HEK293 (cell line): ENCODE data around the gene ALG1.

Source experiments
- CTCF ChIA-PET: fragments of 350-600 bp; formaldehyde crosslinking; extraction: SDS; loops from one replicate; lab custom pipeline; 2021; ENCODE audit warnings: antibody characterized with exemption; lab: Yijun Ruan, JAX
- POLR2A ChIA-PET: fragments of 300-600 bp; formaldehyde crosslinking; extraction: SDS; loops from one replicate; lab custom pipeline; 2020; ENCODE audit warnings: antibody characterized with exemption, inconsistent platforms; lab: Yijun Ruan, JAX
- H3K27ac ChIP-seq: fragments of 200-500 bp; sonication (Bioruptor generic); 2 replicates; pipeline ENCODE4 v1.5.1; 2014; ENCODE audit warnings: low read depth, low read length, control low read depth, inconsistent platforms; ENCODE audit errors: extremely low read depth
- H3K36me3 ChIP-seq, 2 experiments: fragments of 200-500 bp in 1 of 2; sonication (Bioruptor generic) in 1 of 2; 1 replicate in 1 of 2; 2 replicates in 1 of 2; pipeline ENCODE4 v1.5.1; 2014 to 2017; ENCODE audit warnings: inconsistent platforms in 2 of 2, low read length in 2 of 2; ENCODE audit not compliant: control insufficient read depth in 2 of 2, insufficient read depth in 1 of 2
- H3K4me1 ChIP-seq: fragments of 200-500 bp; sonication (Bioruptor generic); 2 replicates; pipeline ENCODE4 v1.5.1; 2014; ENCODE audit warnings: mild to moderate bottlenecking, low read length, inconsistent platforms; ENCODE audit not compliant: control insufficient read depth, insufficient read depth
- H3K4me3 ChIP-seq: 2 replicates; pipeline ENCODE4 v1.5.1; 2011; ENCODE audit warnings: low read depth, mild to moderate bottlenecking, control low read depth, low read length, moderate library complexity
- H3K9me3 ChIP-seq: fragments of 200-500 bp; sonication (Bioruptor generic); 2 replicates; pipeline ENCODE4 v1.5.1; 2014; ENCODE audit warnings: low read depth, low read length, inconsistent platforms; ENCODE audit not compliant: control insufficient read depth, insufficient read depth
- EGR2 ChIP-seq: fragments of 450-650 bp; formaldehyde crosslinking; IDR thresholded peaks from 2 replicates; pipeline ENCODE4 v1.5.1; 2016; ENCODE audit warnings: low read depth, missing biosample characterization, missing genetic modification characterization
- HIC1 ChIP-seq: fragments of 450-650 bp; formaldehyde crosslinking; IDR thresholded peaks from 2 replicates; pipeline ENCODE4 v1.5.1; 2016; ENCODE audit warnings: missing biosample characterization, missing genetic modification characterization
- HOXA7 ChIP-seq: sonication (generic); formaldehyde crosslinking; IDR thresholded peaks from 2 replicates; pipeline ENCODE4 v1.8.1; 2022; ENCODE audit warnings: missing genetic modification reagents, borderline replicate concordance
- SP7 ChIP-seq: fragments of 450-650 bp; formaldehyde crosslinking; IDR thresholded peaks from 2 replicates; pipeline ENCODE4 v1.5.1; 2016; ENCODE audit warnings: missing biosample characterization, missing genetic modification characterization
- ZBTB21 ChIP-seq: fragments of 450-650 bp; formaldehyde crosslinking; IDR thresholded peaks from 2 replicates; pipeline ENCODE4 v1.5.1; 2017; ENCODE audit warnings: missing biosample characterization, missing genetic modification characterization
- ZFHX2 ChIP-seq: fragments of 450-650 bp; formaldehyde crosslinking; conservative IDR thresholded peaks from 2 replicates; pipeline ENCODE4 v1.5.1; 2016; ENCODE audit warnings: missing biosample characterization, missing genetic modification characterization
- ZNF132 ChIP-seq: fragments of 450-650 bp; formaldehyde crosslinking; IDR thresholded peaks from 2 replicates; pipeline ENCODE4 v1.5.1; 2017; ENCODE audit warnings: missing biosample characterization, missing genetic modification characterization, borderline replicate concordance
- ZNF140 ChIP-seq: fragments of 450-650 bp; formaldehyde crosslinking; IDR thresholded peaks from 2 replicates; pipeline ENCODE4 v1.5.1; 2016; ENCODE audit warnings: missing biosample characterization, missing genetic modification characterization
- ZNF157 ChIP-seq: fragments of 450-650 bp; formaldehyde crosslinking; IDR thresholded peaks from 2 replicates; pipeline ENCODE4 v1.5.1; 2016; ENCODE audit warnings: missing biosample characterization, missing genetic modification characterization
- ZNF2 ChIP-seq: fragments of 450-650 bp; formaldehyde crosslinking; IDR thresholded peaks from 2 replicates; pipeline ENCODE4 v1.5.1; 2016; ENCODE audit warnings: missing biosample characterization, missing genetic modification characterization
- ZNF280C ChIP-seq: fragments of 450-650 bp; formaldehyde crosslinking; IDR thresholded peaks from 2 replicates; pipeline ENCODE4 v1.5.1; 2016; ENCODE audit warnings: missing biosample characterization, missing genetic modification characterization
- ZNF548 ChIP-seq: fragments of 450-650 bp; formaldehyde crosslinking; IDR thresholded peaks from 2 replicates; pipeline ENCODE4 v1.5.1; 2016; ENCODE audit warnings: missing biosample characterization, missing genetic modification characterization
- ZNF561 ChIP-seq: fragments of 450-650 bp; IDR thresholded peaks from 2 replicates; pipeline ENCODE4 v1.5.1; 2018; ENCODE audit warnings: missing biosample characterization, missing genetic modification characterization, borderline replicate concordance
- ZNF677 ChIP-seq: fragments of 450-650 bp; IDR thresholded peaks from 2 replicates; pipeline ENCODE4 v1.5.0; 2018; ENCODE audit warnings: missing biosample characterization, mild to moderate bottlenecking, missing genetic modification characterization, moderate library complexity
- ZNF76 ChIP-seq: fragments of 450-650 bp; formaldehyde crosslinking; IDR thresholded peaks from 2 replicates; pipeline ENCODE4; 2016; ENCODE audit warnings: low read depth, missing biosample characterization, missing genetic modification characterization, borderline replicate concordance
- ZSCAN16 ChIP-seq: fragments of 450-650 bp; formaldehyde crosslinking; IDR thresholded peaks from 2 replicates; pipeline ENCODE4 v1.5.1; 2016; ENCODE audit warnings: missing biosample characterization, missing genetic modification characterization
- ZSCAN30 ChIP-seq: fragments of 450-650 bp; IDR thresholded peaks from 2 replicates; pipeline ENCODE4 v1.5.1; 2018; ENCODE audit warnings: missing biosample characterization, mild to moderate bottlenecking, missing genetic modification characterization, moderate library complexity
- TF ChIP-seq, protein P1 (sequence below): fragments of 450-650 bp; formaldehyde crosslinking; IDR thresholded peaks from 2 replicates; pipeline ENCODE4 v1.5.1; 2017; ENCODE audit warnings: missing biosample characterization, missing genetic modification characterization

Gene ALG1

DNA sequence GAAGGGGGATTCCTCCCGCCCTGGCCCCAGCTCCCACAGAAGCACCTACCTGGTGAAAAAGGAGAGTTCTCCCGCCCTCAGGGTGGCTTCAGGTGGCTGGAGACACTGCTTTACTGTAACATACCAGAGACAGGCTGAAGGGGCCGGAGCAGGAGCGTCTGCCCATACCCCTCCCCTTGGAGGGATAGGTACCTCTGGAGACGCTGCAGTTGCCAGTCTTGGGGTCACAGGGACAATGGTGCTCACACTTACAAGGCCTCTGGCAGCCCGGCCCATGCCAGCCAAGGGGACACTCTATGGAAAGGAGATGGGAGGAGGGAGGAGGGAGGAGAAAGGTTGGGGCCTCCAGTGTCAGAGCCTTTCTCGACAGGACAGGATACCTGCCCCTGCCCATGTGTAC, 44.6 kb upstream of the ALG1 start (continued):
- no peak for TF ChIP-seq ZNF280C (tag by site-specific recombination)
- TF ChIP-seq ZNF140 (tag by site-specific recombination) = no peak
- TF ChIP-seq, all 188 proteins: peak for 0

DNA sequence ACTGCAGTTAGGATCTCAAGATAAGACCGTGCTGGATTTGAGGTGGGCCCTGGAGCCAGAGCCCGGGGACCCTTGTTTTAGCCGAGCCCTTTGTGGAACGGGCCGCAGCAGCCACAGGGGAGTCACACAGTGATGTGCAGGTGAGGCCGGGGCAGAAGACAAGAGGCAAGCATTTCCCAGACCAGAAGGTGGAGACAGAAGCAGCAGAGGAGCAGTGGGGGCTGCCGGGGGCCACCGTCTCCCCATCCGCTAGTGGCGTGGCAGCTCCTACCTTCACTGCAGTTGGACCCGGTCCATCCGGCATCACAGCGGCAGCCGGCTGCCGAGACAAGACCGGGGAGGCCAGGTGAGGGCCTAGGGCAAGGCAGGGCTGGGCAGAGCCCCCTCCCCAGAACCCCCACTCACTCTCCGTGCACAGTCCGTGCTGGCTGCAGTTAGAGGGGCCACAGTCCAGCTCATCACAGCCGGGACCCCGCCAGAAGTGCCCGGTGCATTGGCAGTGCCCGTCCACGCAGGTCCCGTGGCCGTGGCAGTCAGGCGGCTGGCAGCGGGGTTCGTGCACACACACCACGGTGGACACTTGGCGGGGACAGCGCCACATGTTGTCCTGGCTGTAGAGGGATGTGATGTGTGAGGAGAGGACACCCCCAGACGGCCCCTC, 43.9 kb upstream of the ALG1 start:
- Histone ChIP-seq H3K4me3 (no peak overlapping the region), H3K36me3 (no peaks in the 10 kb centered on the region), H3K9me3 (no peaks in the 10 kb centered on the region), H3K27ac (no peak overlapping the region), H3K4me1 (no peaks in the 10 kb centered on the region)
- TF ChIP-seq ZNF561 = no peak
- TF ChIP-seq ZSCAN30 (tag by site-specific recombination) = no peak
- no peak for TF ChIP-seq ZNF132
- no peak for TF ChIP-seq ZNF2 (tag by site-specific recombination)
- TF ChIP-seq, protein P1, sequence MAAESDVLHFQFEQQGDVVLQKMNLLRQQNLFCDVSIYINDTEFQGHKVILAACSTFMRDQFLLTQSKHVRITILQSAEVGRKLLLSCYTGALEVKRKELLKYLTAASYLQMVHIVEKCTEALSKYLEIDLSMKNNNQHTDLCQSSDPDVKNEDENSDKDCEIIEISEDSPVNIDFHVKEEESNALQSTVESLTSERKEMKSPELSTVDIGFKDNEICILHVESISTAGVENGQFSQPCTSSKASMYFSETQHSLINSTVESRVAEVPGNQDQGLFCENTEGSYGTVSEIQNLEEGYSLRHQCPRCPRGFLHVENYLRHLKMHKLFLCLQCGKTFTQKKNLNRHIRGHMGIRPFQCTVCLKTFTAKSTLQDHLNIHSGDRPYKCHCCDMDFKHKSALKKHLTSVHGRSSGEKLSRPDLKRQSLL (tag by site-specific recombination) = no peak
- TF ChIP-seq ZNF677 (tag by site-specific recombination) = no peak
- no peak for TF ChIP-seq SP7 (tag by site-specific recombination)
- TF ChIP-seq HIC1 (tag by site-specific recombination) = no peak
- TF ChIP-seq ZNF548 (tag by site-specific recombination) = no peak
- no peak for TF ChIP-seq ZSCAN16 (tag by site-specific recombination)
- TF ChIP-seq ZBTB21 (tag by site-specific recombination) = no peak
- TF ChIP-seq HOXA7 (CRISPR knock-in tag) = no peak
- TF ChIP-seq ZNF76 (tag by site-specific recombination) = no peak
- POLR2A ChIA-PET = no interaction called here
- CTCF ChIA-PET = no interaction called here

- TF ChIP-seq EGR2 (tag by site-specific recombination) (peak; percentile 40; the same call in 1 of the 2 replicates), ZNF157 (no peak), ZFHX2 (tag by site-specific recombination) (0 out of 2 replicates have a peak, but pooled peaks have one; percentile 39)
These were observed 42.6 kb upstream of the ALG1 start for GRCh38 chr16:5028950-5029475.

More at GRCh38 chr16:5028950-5029475, 42.6 kb upstream of the ALG1 start:
- CTCF ChIA-PET = no interaction called here
- Histone ChIP-seq H3K36me3 (no peaks in the 10 kb centered on the region), H3K4me3 (no peak overlapping the region), H3K4me1 (no peaks in the 10 kb centered on the region), H3K27ac (no peak overlapping the region), H3K9me3 (no peaks in the 10 kb centered on the region)
- POLR2A ChIA-PET = no interaction called here
